CD14-positive monocyte (primary cell): Measurements from ENCODE around the gene PPP1R12B. TPM values are rescaled to one million over a fixed set of nuclear protein-coding genes. Genes with fewer than 3 reads are reported as not detected.
A peak's percentile ranks its signal among the peaks of the same experiment; 100 is the strongest.
"Not testable (repeated sequence)": the region's sequence is repeated elsewhere in the genome, so short reads cannot be mapped to it uniquely, and the experiment has no call there.

Source experiments
- DNase-seq, 3 donors: peaks; one replicate each; pipeline ENCODE4 v3.0.0-alpha.2; 2011 to 2022
- H2AFZ ChIP-seq: 2 replicates; pipeline ENCODE4 v1.6.0; 2012; ENCODE audit warnings: mild to moderate bottlenecking, low read depth, low read length, inconsistent platforms; ENCODE audit not compliant: insufficient read depth, poor library complexity, severe bottlenecking
- H3K27ac ChIP-seq, 2 donors: 1 replicate in 1 of 2; 2 replicates in 1 of 2; pipeline ENCODE4 v1.5.1; 2012 to 2013; ENCODE audit warnings: low read length in 2 of 2, control low read depth in 1 of 2, inconsistent platforms in 1 of 2, low read depth in 1 of 2, mild to moderate bottlenecking in 1 of 2
- H3K27me3 ChIP-seq, 2 donors: one replicate each; pipeline versions ENCODE4 v1.6.0 to v1.6.1; 2011 to 2013; ENCODE audit warnings: low read length in 2 of 2; ENCODE audit not compliant: control insufficient read depth in 2 of 2, insufficient read depth in 2 of 2
- H3K36me3 ChIP-seq, 2 donors: replicated peaks in 1 of 2; 1 replicate in 1 of 2; 2 replicates in 1 of 2; pipeline versions ENCODE4 v1.5.1 to v1.6.1; 2012 to 2013; ENCODE audit warnings: low read length in 2 of 2, control low read depth in 1 of 2, inconsistent platforms in 1 of 2, mild to moderate bottlenecking in 1 of 2; ENCODE audit not compliant: insufficient read depth in 2 of 2, control insufficient read depth in 1 of 2
- H3K4me1 ChIP-seq, 2 donors: 1 replicate in 1 of 2; 2 replicates in 1 of 2; pipeline versions ENCODE4 v1.5.1 to v1.6.1; 2012 to 2013; ENCODE audit warnings: low read length in 2 of 2, control low read depth in 1 of 2, inconsistent platforms in 1 of 2, mild to moderate bottlenecking in 1 of 2, moderate library complexity in 1 of 2; ENCODE audit not compliant: insufficient read depth in 2 of 2, control insufficient read depth in 1 of 2
- H3K4me2 ChIP-seq: replicated peaks from 2 replicates; pipeline ENCODE3; 2012; ENCODE audit warnings: low read length, moderate library complexity, mild to moderate bottlenecking; ENCODE audit not compliant: poor library complexity, severe bottlenecking; ENCODE audit errors: extremely low read depth
- H3K4me3 ChIP-seq, 3 experiments: fragments of 200-600 bp in 1 of 3; sonication (generic) in 1 of 3; replicated peaks in 1 of 3; 1 replicate in 2 of 3; 2 replicates in 1 of 3; pipeline ENCODE4 v1.5.1; 2011 to 2013; ENCODE audit warnings: low read length in 3 of 3, mild to moderate bottlenecking in 3 of 3, control low read depth in 2 of 3, low read depth in 2 of 3, inconsistent platforms in 1 of 3, moderate library complexity in 1 of 3
- H3K79me2 ChIP-seq: 2 replicates; pipeline ENCODE4 v1.6.0; 2012; ENCODE audit warnings: mild to moderate bottlenecking, control low read depth, inconsistent platforms, low read length, moderate library complexity; ENCODE audit not compliant: insufficient read depth
- H3K9ac ChIP-seq: 2 replicates; pipeline ENCODE4 v1.6.0; 2017; ENCODE audit warnings: low read length, mild to moderate bottlenecking; ENCODE audit not compliant: insufficient read depth, poor library complexity, severe bottlenecking
- H3K9me3 ChIP-seq, 2 donors: replicated peaks in 1 of 2; 1 replicate in 1 of 2; 2 replicates in 1 of 2; pipeline versions ENCODE4 v1.5.1 to v1.6.1; 2012 to 2013; ENCODE audit warnings: low read length in 2 of 2, control low read depth in 1 of 2; ENCODE audit not compliant: control insufficient read depth in 1 of 2, insufficient read depth in 1 of 2
- H4K20me1 ChIP-seq: 2 replicates; pipeline ENCODE4 v1.6.0; 2012; ENCODE audit warnings: mild to moderate bottlenecking, low read length, control low read depth, moderate library complexity; ENCODE audit not compliant: insufficient read depth
- H3K27ac Mint-ChIP-seq, 7 donors: one replicate each; pipeline ENCODE4 v1.8.0; 2020; ENCODE audit warnings: mild to moderate bottlenecking in 7 of 7, mixed read lengths in 7 of 7, moderate library complexity in 6 of 7, inconsistent platforms in 2 of 7
- H3K27me3 Mint-ChIP-seq, 3 donors: one replicate each; pipeline ENCODE4 v1.8.0; 2021 to 2022; ENCODE audit warnings: low read depth in 3 of 3, mild to moderate bottlenecking in 3 of 3, mixed read lengths in 3 of 3, moderate library complexity in 3 of 3, inconsistent platforms in 1 of 3
- H3K36me3 Mint-ChIP-seq, 2 donors: one replicate each; pipeline ENCODE4 v1.8.0; 2020; ENCODE audit warnings: mixed read lengths in 2 of 2, inconsistent platforms in 1 of 2, mild to moderate bottlenecking in 1 of 2
- H3K4me1 Mint-ChIP-seq: one replicate; pipeline ENCODE4 v1.8.0; 2020; ENCODE audit warnings: mild to moderate bottlenecking, mixed read lengths
- H3K4me3 Mint-ChIP-seq, 2 donors: one replicate each; pipeline ENCODE4 v1.8.0; 2020; ENCODE audit warnings: mild to moderate bottlenecking in 2 of 2, mixed read lengths in 2 of 2, moderate library complexity in 1 of 2
- H3K9me3 Mint-ChIP-seq, 7 donors: one replicate each; pipeline ENCODE4 v1.8.0; 2020 to 2022; ENCODE audit warnings: mixed read lengths in 7 of 7, mild to moderate bottlenecking in 6 of 7, moderate library complexity in 6 of 7, inconsistent platforms in 2 of 7
- WGBS: methylation state at CpG from one replicate; pipeline ENCODE4 v1.1.5; 2013; ENCODE audit warnings: missing lambda C conversion rate; ENCODE audit not compliant: insufficient coverage; 5-methylcytosine and 5-hydroxymethylcytosine counted together
- intact Hi-C, 2 donors: fragments of 100-400 bp; cut with micrococcal nuclease; formaldehyde crosslinking; loops; one replicate each; pipeline versions ENCODE4 v1.15.0 to v1.15.1; 2023
- polyA plus RNA-seq, 3 donors: library from polyadenylated mRNA; depleted of rRNA in 1 of 3; unstranded in 2 of 3; stranded (reverse) in 1 of 3; fragments of 300-500 nt in 2 of 3; fragments of >200 nt in 1 of 3; fragmentation: Illumina TruSeq in 2 of 3; gene quantifications; 1 replicate in 2 of 3; 2 replicates in 1 of 3; pipeline ENCODE4 v1.2.3, GENCODE V29; 2012 to 2021
- TF ChIP-seq, protein P1 (sequence below): fragments of 200-600 bp; IDR thresholded peaks from one replicate; pipeline ENCODE4 v1.8.0; 2022; ENCODE audit warnings: antibody characterized with exemption, mild to moderate bottlenecking

PPP1R12B gene
- polyA plus RNA-seq, 3 donors = 1.3 to 12.2 (median 1.7) TPM

- H3K27me3 ChIP-seq = peaks cover 8 to 11% of the 10 kb centered on the region in 2 donors
- H2AFZ ChIP-seq, H3K9me3 Mint-ChIP-seq, H3K9ac ChIP-seq, DNase-seq, H3K9me3 ChIP-seq, H3K4me3 ChIP-seq, H3K4me2 ChIP-seq, H3K27ac Mint-ChIP-seq, H3K27ac ChIP-seq, intact Hi-C loops, H3K79me2 ChIP-seq, H3K4me1 ChIP-seq, H3K4me1 Mint-ChIP-seq: not testable (repeated sequence)
- H3K36me3 ChIP-seq = peaks cover 6 to 29% of the 10 kb centered on the region in 2 donors
- peak overlapping the region in 1 of 2 donors; percentile 42 for H3K4me3 Mint-ChIP-seq
- WGBS = no CpG with 5 or more reads among the region's 6 CpGs
- peaks cover 26% of the 10 kb centered on the region for H4K20me1 ChIP-seq
- peaks cover 64 to 71% of the 10 kb centered on the region in 2 donors for H3K36me3 Mint-ChIP-seq
- peaks cover 5 to 25% (median 18%) of the 10 kb centered on the region in 3 donors for H3K27me3 Mint-ChIP-seq
These were observed 160.4 kb downstream of the PPP1R12B start for GRCh38 chr1:202508863-202509262.

- not testable (repeated sequence) for H3K4me1 ChIP-seq, H3K4me2 ChIP-seq, H3K4me1 Mint-ChIP-seq, H3K4me3 Mint-ChIP-seq, H3K4me3 ChIP-seq, H3K9ac ChIP-seq, H2AFZ ChIP-seq, DNase-seq, H3K9me3 Mint-ChIP-seq, H3K9me3 ChIP-seq, H3K27me3 ChIP-seq, H3K27ac ChIP-seq, H3K79me2 ChIP-seq, H3K36me3 ChIP-seq
- H3K27me3 Mint-ChIP-seq = peaks cover 4 to 24% (median 12%) of the 10 kb centered on the region in 3 donors
- H3K36me3 Mint-ChIP-seq = peaks cover 66 to 68% of the 10 kb centered on the region in 2 donors
- peak overlapping the region in 1 of 7 donors; percentile 26 for H3K27ac Mint-ChIP-seq
- H4K20me1 ChIP-seq = peaks cover 29% of the 10 kb centered on the region
- intact Hi-C loops = loop anchor here in 1 of 2 donors (10.0 kb wide), 1 partner anchor 51 kb away; no protein-coding TSS in a partner anchor
These were observed 165.4 kb downstream of the PPP1R12B start for GRCh38 chr1:202513875-202514274.

- Histone ChIP-seq H3K9ac (no peak overlapping the region), H3K27ac (no peak overlapping the region), H3K9me3 (no peaks in the 10 kb centered on the region), H4K20me1 (peaks cover 28% of the 10 kb centered on the region), H2AFZ (no peak overlapping the region), H3K4me2 (no peak overlapping the region), H3K4me3 (no peak overlapping the region), H3K4me1 (no peaks in the 10 kb centered on the region), H3K36me3 (peaks cover 3 to 9% of the 10 kb centered on the region in 2 donors), H3K27me3 (peaks cover 0 to 3% of the 10 kb centered on the region in 2 donors), H3K79me2 (no peaks in the 10 kb centered on the region)
- H3K36me3 Mint-ChIP-seq = peaks cover 66 to 69% of the 10 kb centered on the region in 2 donors
- no peaks in the 10 kb centered on the region for H3K9me3 Mint-ChIP-seq
- 100% methylated on average over 1 of the region's 4 CpGs for WGBS
- intact Hi-C loops = loop anchor here in 1 of 2 donors (10.0 kb wide), 1 partner anchor 48 kb away; no protein-coding TSS in a partner anchor
- H3K27me3 Mint-ChIP-seq = peaks cover 4 to 17% (median 10%) of the 10 kb centered on the region in 3 donors
- TF ChIP-seq, protein P1, sequence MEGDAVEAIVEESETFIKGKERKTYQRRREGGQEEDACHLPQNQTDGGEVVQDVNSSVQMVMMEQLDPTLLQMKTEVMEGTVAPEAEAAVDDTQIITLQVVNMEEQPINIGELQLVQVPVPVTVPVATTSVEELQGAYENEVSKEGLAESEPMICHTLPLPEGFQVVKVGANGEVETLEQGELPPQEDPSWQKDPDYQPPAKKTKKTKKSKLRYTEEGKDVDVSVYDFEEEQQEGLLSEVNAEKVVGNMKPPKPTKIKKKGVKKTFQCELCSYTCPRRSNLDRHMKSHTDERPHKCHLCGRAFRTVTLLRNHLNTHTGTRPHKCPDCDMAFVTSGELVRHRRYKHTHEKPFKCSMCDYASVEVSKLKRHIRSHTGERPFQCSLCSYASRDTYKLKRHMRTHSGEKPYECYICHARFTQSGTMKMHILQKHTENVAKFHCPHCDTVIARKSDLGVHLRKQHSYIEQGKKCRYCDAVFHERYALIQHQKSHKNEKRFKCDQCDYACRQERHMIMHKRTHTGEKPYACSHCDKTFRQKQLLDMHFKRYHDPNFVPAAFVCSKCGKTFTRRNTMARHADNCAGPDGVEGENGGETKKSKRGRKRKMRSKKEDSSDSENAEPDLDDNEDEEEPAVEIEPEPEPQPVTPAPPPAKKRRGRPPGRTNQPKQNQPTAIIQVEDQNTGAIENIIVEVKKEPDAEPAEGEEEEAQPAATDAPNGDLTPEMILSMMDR = no peak
- no peak for DNase-seq
- H3K27ac Mint-ChIP-seq = no peak overlapping the region
- H3K4me1 Mint-ChIP-seq = peaks cover 3% of the 10 kb centered on the region
- H3K4me3 Mint-ChIP-seq = no peak overlapping the region
These were observed 168.0 kb downstream of the PPP1R12B start for GRCh38 chr1:202516434-202516877.

GRCh38 chr1:202517146-202517545 is 168.6 kb downstream of the PPP1R12B start:
- H3K27me3 ChIP-seq, H3K4me3 ChIP-seq, H3K27ac Mint-ChIP-seq, H3K4me3 Mint-ChIP-seq, H2AFZ ChIP-seq, H3K9me3 Mint-ChIP-seq, H3K4me1 Mint-ChIP-seq, H3K36me3 ChIP-seq, H3K4me1 ChIP-seq, H3K79me2 ChIP-seq, H3K27ac ChIP-seq, H3K9me3 ChIP-seq, H3K4me2 ChIP-seq, H3K9ac ChIP-seq, DNase-seq: not testable (repeated sequence)
- peaks cover 4 to 15% (median 10%) of the 10 kb centered on the region in 3 donors for H3K27me3 Mint-ChIP-seq
- H4K20me1 ChIP-seq = peaks cover 24% of the 10 kb centered on the region
- WGBS = no CpG with 5 or more reads among the region's 1 CpG
- peaks cover 61 to 68% of the 10 kb centered on the region in 2 donors for H3K36me3 Mint-ChIP-seq
- intact Hi-C loops = loop anchor here in 1 of 2 donors (10.0 kb wide), 1 partner anchor 48 kb away; no protein-coding TSS in a partner anchor
